ENCODE measurements around the gene PTPRN.
A peak's percentile ranks its signal among the peaks of the same experiment; 100 is the strongest.

PTPRN gene

GRCh38 chr2:219277703-219278654 lies 31.2 kb downstream of the PTPRN start:
- Histone ChIP-seq H3K9me3 (ENCODE audit: control insufficient read depth, insufficient read depth, low read depth, low read length) (no peaks in the 10 kb centered on the region), H3K27me3 (ENCODE audit: control insufficient read depth, insufficient read depth, low read length) (no peaks in the 10 kb centered on the region), H3K27ac (ENCODE audit: low read depth, low read length) (peak overlapping the region; percentile 83; the same call in 1 of the 2 replicates), H3K36me3 (ENCODE audit: control insufficient read depth, insufficient read depth, low read length) (peaks cover 12% of the 10 kb centered on the region; the same call in 1 of the 2 replicates), H3K9ac (ENCODE audit: low read length) (peak overlapping the region; percentile 56), H3K4me1 (ENCODE audit: control insufficient read depth, insufficient read depth, low read length) (peaks cover 36% of the 10 kb centered on the region), H3K4me3 (ENCODE audit: low read depth, low read length) (peak overlapping the region; percentile 71)

- H3K4me1 ChIP-seq (ENCODE audit: control insufficient read depth, insufficient read depth, low read length), result peaks cover 27% of the 10 kb centered on the region
- H3K27ac ChIP-seq (ENCODE audit: low read depth, low read length), result peak overlapping the region; percentile 59; the same call in 1 of the 2 replicates
- H3K9me3 ChIP-seq (ENCODE audit: control insufficient read depth, insufficient read depth, low read depth, low read length), result no peaks in the 10 kb centered on the region
- H3K27me3 ChIP-seq (ENCODE audit: control insufficient read depth, insufficient read depth, low read length), result peaks cover 11% of the 10 kb centered on the region
- peak overlapping the region; percentile 66 for H3K9ac ChIP-seq (ENCODE audit: low read length)
- peak overlapping the region; percentile 11; the same call in 1 of the 2 replicates for H3K4me3 ChIP-seq (ENCODE audit: low read depth, low read length)
- no peaks in the 10 kb centered on the region for H3K36me3 ChIP-seq (ENCODE audit: control insufficient read depth, insufficient read depth, low read length)
Measured at GRCh38 chr2:219274361-219274921, 34.8 kb downstream of the PTPRN start.

GRCh38 chr2:219273937-219274336 lies 35.3 kb downstream of the PTPRN start:
- peak overlapping the region; percentile 59; the same call in 1 of the 2 replicates for H3K27ac ChIP-seq (ENCODE audit: low read depth, low read length)
- no peaks in the 10 kb centered on the region for H3K36me3 ChIP-seq (ENCODE audit: control insufficient read depth, insufficient read depth, low read length)
- no peaks in the 10 kb centered on the region for H3K9me3 ChIP-seq (ENCODE audit: control insufficient read depth, insufficient read depth, low read depth, low read length)
- peaks cover 15% of the 10 kb centered on the region for H3K27me3 ChIP-seq (ENCODE audit: control insufficient read depth, insufficient read depth, low read length)
- peak overlapping the region; percentile 11; the same call in 1 of the 2 replicates for H3K4me3 ChIP-seq (ENCODE audit: low read depth, low read length)
- peak overlapping the region; percentile 66 for H3K9ac ChIP-seq (ENCODE audit: low read length)
- peaks cover 27% of the 10 kb centered on the region for H3K4me1 ChIP-seq (ENCODE audit: control insufficient read depth, insufficient read depth, low read length)

- H3K9ac ChIP-seq (ENCODE audit: low read length), result no peak overlapping the region
- H3K27ac ChIP-seq (ENCODE audit: low read depth, low read length), result no peak overlapping the region
- H3K4me1 ChIP-seq (ENCODE audit: control insufficient read depth, insufficient read depth, low read length), result peaks cover 19% of the 10 kb centered on the region
- H3K36me3 ChIP-seq (ENCODE audit: control insufficient read depth, insufficient read depth, low read length), result no peaks in the 10 kb centered on the region
- no peaks in the 10 kb centered on the region for H3K9me3 ChIP-seq (ENCODE audit: control insufficient read depth, insufficient read depth, low read depth, low read length)
- peaks cover 15% of the 10 kb centered on the region for H3K27me3 ChIP-seq (ENCODE audit: control insufficient read depth, insufficient read depth, low read length)
- no peak overlapping the region for H3K4me3 ChIP-seq (ENCODE audit: low read depth, low read length)
Measured at GRCh38 chr2:219272995-219273394, 36.2 kb downstream of the PTPRN start.

- no peaks in the 10 kb centered on the region for H3K36me3 ChIP-seq (ENCODE audit: control insufficient read depth, insufficient read depth, low read length)
- H3K27me3 ChIP-seq (ENCODE audit: control insufficient read depth, insufficient read depth, low read length), result peaks cover 15% of the 10 kb centered on the region
- H3K4me1 ChIP-seq (ENCODE audit: control insufficient read depth, insufficient read depth, low read length), result peaks cover 15% of the 10 kb centered on the region
- H3K4me3 ChIP-seq (ENCODE audit: low read depth, low read length), result no peak overlapping the region
- no peak overlapping the region for H3K27ac ChIP-seq (ENCODE audit: low read depth, low read length)
- H3K9me3 ChIP-seq (ENCODE audit: control insufficient read depth, insufficient read depth, low read depth, low read length), result no peaks in the 10 kb centered on the region
- H3K9ac ChIP-seq (ENCODE audit: low read length), result no peak overlapping the region
Measured at GRCh38 chr2:219272356-219272755, 36.8 kb downstream of the PTPRN start.

- Histone ChIP-seq H3K27ac (ENCODE audit: low read depth, low read length) (no peak overlapping the region), H3K9ac (ENCODE audit: low read length) (no peak overlapping the region), H3K4me1 (ENCODE audit: control insufficient read depth, insufficient read depth, low read length) (peaks cover 13% of the 10 kb centered on the region), H3K27me3 (ENCODE audit: control insufficient read depth, insufficient read depth, low read length) (peaks cover 17% of the 10 kb centered on the region), H3K9me3 (ENCODE audit: control insufficient read depth, insufficient read depth, low read depth, low read length) (no peaks in the 10 kb centered on the region), H3K36me3 (ENCODE audit: control insufficient read depth, insufficient read depth, low read length) (no peaks in the 10 kb centered on the region), H3K4me3 (ENCODE audit: low read depth, low read length) (no peak overlapping the region)
Measured at GRCh38 chr2:219271021-219271420, 38.2 kb downstream of the PTPRN start.

- H3K9ac ChIP-seq (ENCODE audit: low read length), result no peak overlapping the region
- H3K4me1 ChIP-seq (ENCODE audit: control insufficient read depth, insufficient read depth, low read length), result peaks cover 12% of the 10 kb centered on the region
- H3K27me3 ChIP-seq (ENCODE audit: control insufficient read depth, insufficient read depth, low read length), result peaks cover 17% of the 10 kb centered on the region
- no peak overlapping the region for H3K27ac ChIP-seq (ENCODE audit: low read depth, low read length)
- H3K4me3 ChIP-seq (ENCODE audit: low read depth, low read length), result no peak overlapping the region; the same call in 1 of the 2 replicates
- H3K36me3 ChIP-seq (ENCODE audit: control insufficient read depth, insufficient read depth, low read length), result no peaks in the 10 kb centered on the region
- no peaks in the 10 kb centered on the region for H3K9me3 ChIP-seq (ENCODE audit: control insufficient read depth, insufficient read depth, low read depth, low read length)
Measured at GRCh38 chr2:219270055-219270372, 39.2 kb downstream of the PTPRN start.

- Histone ChIP-seq H3K4me1 (ENCODE audit: control insufficient read depth, insufficient read depth, low read length) (peaks cover 7% of the 10 kb centered on the region), H3K9ac (ENCODE audit: low read length) (no peak overlapping the region), H3K27ac (ENCODE audit: low read depth, low read length) (no peak overlapping the region), H3K36me3 (ENCODE audit: control insufficient read depth, insufficient read depth, low read length) (no peaks in the 10 kb centered on the region), H3K27me3 (ENCODE audit: control insufficient read depth, insufficient read depth, low read length) (peaks cover 22% of the 10 kb centered on the region), H3K9me3 (ENCODE audit: control insufficient read depth, insufficient read depth, low read depth, low read length) (no peaks in the 10 kb centered on the region), H3K4me3 (ENCODE audit: low read depth, low read length) (no peak overlapping the region)
Measured at GRCh38 chr2:219269362-219270054, 39.7 kb downstream of the PTPRN start.

GRCh38 chr2:219268294-219268693 lies 40.9 kb downstream of the PTPRN start:
- H3K36me3 ChIP-seq (ENCODE audit: control insufficient read depth, insufficient read depth, low read length), result no peaks in the 10 kb centered on the region
- H3K4me3 ChIP-seq (ENCODE audit: low read depth, low read length), result no peak overlapping the region
- no peaks in the 10 kb centered on the region for H3K9me3 ChIP-seq (ENCODE audit: control insufficient read depth, insufficient read depth, low read depth, low read length)
- no peak overlapping the region for H3K9ac ChIP-seq (ENCODE audit: low read length)
- H3K4me1 ChIP-seq (ENCODE audit: control insufficient read depth, insufficient read depth, low read length), result no peaks in the 10 kb centered on the region
- H3K27ac ChIP-seq (ENCODE audit: low read depth, low read length), result no peak overlapping the region
- H3K27me3 ChIP-seq (ENCODE audit: control insufficient read depth, insufficient read depth, low read length), result peaks cover 24% of the 10 kb centered on the region

GRCh38 chr2:219266886-219267285 lies 42.3 kb downstream of the PTPRN start:
- H3K4me3 ChIP-seq (ENCODE audit: low read depth, low read length), result no peak overlapping the region
- no peaks in the 10 kb centered on the region for H3K9me3 ChIP-seq (ENCODE audit: control insufficient read depth, insufficient read depth, low read depth, low read length)
- H3K9ac ChIP-seq (ENCODE audit: low read length), result no peak overlapping the region

GRCh38 chr2:219266232-219266631 lies 43.0 kb downstream of the PTPRN start:
- Histone ChIP-seq H3K9me3 (ENCODE audit: control insufficient read depth, insufficient read depth, low read depth, low read length) (no peaks in the 10 kb centered on the region), H3K27ac (ENCODE audit: low read depth, low read length) (no peak overlapping the region), H3K9ac (ENCODE audit: low read length) (no peak overlapping the region), H3K4me3 (ENCODE audit: low read depth, low read length) (no peak overlapping the region), H3K4me1 (ENCODE audit: control insufficient read depth, insufficient read depth, low read length) (no peaks in the 10 kb centered on the region), H3K27me3 (ENCODE audit: control insufficient read depth, insufficient read depth, low read length) (peaks cover 34% of the 10 kb centered on the region), H3K36me3 (ENCODE audit: control insufficient read depth, insufficient read depth, low read length) (no peaks in the 10 kb centered on the region)

More at GRCh38 chr2:219266886-219267285, 42.3 kb downstream of the PTPRN start:
- Histone ChIP-seq H3K36me3 (ENCODE audit: control insufficient read depth, insufficient read depth, low read length) (no peaks in the 10 kb centered on the region), H3K4me1 (ENCODE audit: control insufficient read depth, insufficient read depth, low read length) (no peaks in the 10 kb centered on the region), H3K27ac (ENCODE audit: low read depth, low read length) (no peak overlapping the region), H3K27me3 (ENCODE audit: control insufficient read depth, insufficient read depth, low read length) (peaks cover 27% of the 10 kb centered on the region)

Measured in HUES6 (cell line).